Measurements from ENCODE around the gene PBX1. TPM values are rescaled to one million over a fixed set of nuclear protein-coding genes. Genes with fewer than 3 reads are reported as not detected.
"Not testable (repeated sequence)": the region's sequence is repeated elsewhere in the genome, so short reads cannot be mapped to it uniquely, and the experiment has no call there.

PBX1 gene
- polyA plus RNA-seq, 10 donors: 51.2 to 64.5 (median 59.0) TPM

DNA sequence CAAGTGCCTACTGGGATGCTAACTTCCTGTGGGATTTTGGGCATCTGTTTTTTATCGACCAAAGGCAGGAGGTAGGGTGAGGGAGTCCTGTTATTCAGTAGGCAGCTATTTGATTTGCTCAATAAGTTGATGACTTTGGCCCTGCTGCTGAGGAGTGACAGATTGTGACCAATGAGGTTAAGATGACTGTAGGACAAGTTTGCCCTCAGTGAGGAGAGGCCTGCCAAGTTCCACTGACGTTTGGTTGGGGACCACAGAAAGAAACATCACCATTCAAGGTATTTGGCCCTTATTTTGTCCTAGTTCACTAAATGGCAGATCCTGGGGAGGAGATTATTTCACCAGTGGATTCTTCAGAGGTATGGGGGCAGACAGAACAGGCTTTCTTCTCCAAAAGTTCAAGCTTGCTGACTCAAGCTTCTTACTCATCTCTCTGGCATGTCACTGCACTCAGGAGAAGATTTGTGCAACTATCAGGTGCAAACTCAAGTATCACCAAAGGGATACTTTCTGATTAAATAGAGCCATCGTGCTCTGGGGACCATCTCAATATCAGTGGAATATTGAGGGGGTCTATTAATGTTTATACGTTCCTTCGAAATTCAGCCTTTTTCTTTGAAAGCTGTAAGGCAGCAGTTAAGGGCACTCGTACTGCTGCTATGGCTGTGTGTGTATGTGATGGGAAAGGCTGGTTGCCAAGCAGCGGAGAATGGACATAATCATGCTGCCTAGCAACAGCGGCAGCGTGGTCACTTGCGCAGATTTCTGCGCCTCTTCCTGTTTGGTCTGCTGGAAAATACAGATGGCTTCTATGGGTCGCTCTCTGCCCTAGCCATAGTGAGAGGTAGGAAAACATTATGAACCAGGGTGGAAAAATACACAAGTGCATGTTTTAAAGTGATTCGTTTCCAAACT, 78.7 kb downstream of the PBX1 start:
- peak in 2 of 3 donors; percentile 47 to 52 for DNase-seq

- DNase-seq: no peak
Measured at GRCh38 chr1:164638492-164639202, 79.7 kb downstream of the PBX1 start.

GRCh38 chr1:164640686-164641352, 81.8 kb downstream of the PBX1 start:
- peak; percentile 56 to 72 (median 61) for DNase-seq

DNA sequence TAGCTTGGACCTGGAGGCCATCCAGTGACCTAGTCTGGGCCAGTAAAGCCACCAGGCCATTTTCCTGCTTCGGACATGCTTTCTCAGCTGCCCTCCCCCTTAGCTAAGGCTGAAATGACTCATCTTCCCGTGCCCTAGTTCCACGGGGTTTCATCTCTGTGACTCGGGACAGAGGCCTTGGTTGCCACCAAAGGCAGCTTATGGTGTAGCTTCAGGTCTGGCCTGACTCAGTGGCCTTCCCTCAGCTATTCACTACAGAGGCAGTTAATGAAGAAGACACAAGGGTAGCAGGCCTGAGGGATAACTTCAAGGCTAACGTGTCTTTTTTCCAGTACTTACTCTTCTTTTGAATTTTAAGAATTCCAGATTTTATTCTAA, 82.4 kb downstream of the PBX1 start:
- no peak for DNase-seq

DNA sequence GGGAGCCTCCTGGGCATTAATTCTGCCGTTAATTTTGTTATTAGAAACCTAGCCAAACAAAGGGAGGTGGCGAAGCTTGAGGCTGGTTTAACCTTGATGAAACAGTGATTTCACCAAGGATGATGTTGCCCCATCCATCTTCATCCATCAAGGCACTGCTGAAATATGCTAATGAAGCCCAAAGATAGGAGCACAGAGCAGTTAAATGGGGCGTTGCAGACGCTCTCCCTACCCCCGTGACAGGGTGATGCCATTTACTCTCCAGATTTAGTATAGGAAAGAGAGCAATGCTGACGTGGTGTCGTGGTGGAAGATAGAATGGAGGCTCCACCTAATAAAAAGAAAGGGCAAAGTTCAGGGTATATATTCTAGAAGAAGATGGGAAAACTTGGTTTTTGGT, 84.0 kb downstream of the PBX1 start:
- no peak for DNase-seq

GRCh38 chr1:164644268-164644667, 85.3 kb downstream of the PBX1 start:
- DNase-seq: peak in 1 of 3 donors; percentile 41

GRCh38 chr1:164644774-164645644, 86.0 kb downstream of the PBX1 start:
- DNase-seq: peak; percentile 68 to 86 (median 73)

GRCh38 chr1:164645921-164646320, 86.9 kb downstream of the PBX1 start:
- no peak for DNase-seq

DNA sequence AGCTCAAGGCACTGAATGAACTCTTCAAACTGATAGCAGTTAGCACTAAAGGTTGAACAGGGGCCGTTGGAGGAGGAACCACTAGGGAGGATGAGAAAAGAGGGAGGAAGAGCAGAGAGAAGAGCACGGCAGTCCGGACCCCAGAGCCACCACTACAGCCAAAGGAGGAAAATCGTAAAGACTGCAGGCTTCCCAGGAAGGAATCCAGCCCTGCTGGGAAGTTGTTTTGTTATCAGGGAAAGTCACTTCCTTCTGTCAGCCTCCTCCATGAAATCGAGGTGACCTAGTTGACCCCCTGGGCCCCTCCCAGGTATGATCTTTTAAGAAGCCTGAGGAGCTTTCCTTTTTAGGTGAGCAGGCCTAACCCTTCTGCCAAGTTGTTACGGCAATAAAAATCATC, 88.2 kb downstream of the PBX1 start:
- no peak for DNase-seq

DNA sequence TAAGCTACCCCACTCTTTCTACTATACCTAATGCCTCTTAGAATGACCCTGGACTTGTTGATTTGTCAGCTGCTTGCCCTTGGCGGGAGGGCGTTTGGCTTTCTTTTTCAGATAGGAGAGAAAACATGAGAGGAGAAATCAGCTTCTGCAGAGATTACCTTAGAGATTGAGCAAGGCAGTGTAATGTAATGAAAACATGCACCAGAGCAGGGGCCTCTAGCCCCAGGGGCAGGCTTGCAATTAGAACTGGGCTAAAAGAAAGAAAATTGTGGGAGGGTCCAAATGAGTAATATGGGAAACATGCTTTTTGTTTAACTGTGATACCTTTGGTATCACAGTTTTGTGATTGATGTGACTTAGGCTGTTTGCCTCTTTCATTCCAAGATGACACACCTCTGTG, 89.7 kb downstream of the PBX1 start:
- DNase-seq: no peak

- DNase-seq: no peak
Measured at GRCh38 chr1:164649146-164649545, 90.2 kb downstream of the PBX1 start.

GRCh38 chr1:164650531-164650930, 91.5 kb downstream of the PBX1 start:
- DNase-seq: no peak

GRCh38 chr1:164651351-164651951, 92.5 kb downstream of the PBX1 start:
- DNase-seq: no peak

DNA sequence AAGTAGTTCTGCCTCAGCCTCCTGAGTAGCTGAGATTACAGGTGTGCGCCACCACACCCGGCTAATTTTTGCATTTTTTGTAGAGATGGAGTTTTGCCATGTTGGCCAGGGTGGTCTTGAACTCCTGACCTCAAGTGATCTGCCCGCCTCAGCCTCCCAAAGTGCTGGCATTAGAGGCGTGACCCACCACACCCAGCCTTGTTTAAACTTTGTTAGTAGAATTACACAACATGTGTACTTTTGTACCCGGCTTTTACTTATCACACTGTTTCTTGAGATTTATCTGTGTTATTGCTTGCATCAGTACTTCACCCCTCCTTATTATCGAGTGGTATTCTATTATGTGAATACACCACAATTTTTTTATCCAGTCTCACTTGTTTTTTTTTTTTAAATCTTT, 94.0 kb downstream of the PBX1 start:
- DNase-seq: not testable (repeated sequence)

- no peak for DNase-seq
Measured at GRCh38 chr1:164653705-164654104, 94.7 kb downstream of the PBX1 start.

DNA sequence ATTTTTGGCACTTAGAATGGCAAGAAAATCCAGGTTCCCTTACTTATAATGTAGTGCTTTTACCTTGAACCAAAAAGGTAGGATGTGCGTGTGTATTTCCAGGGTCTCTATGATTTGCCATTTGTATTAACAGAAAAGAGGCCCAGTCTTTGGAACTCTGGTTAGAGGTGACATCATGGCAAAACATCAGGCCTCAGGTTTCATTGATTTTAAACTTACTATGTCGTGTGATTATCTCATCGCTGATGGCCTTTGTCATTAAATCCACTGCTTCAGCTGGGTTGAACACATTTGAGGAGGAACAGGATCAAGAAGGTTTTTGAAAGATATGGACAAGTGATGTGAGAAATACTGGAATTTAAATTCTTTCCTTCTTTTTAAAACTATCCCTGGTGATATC, 95.2 kb downstream of the PBX1 start:
- DNase-seq: no peak

DNA sequence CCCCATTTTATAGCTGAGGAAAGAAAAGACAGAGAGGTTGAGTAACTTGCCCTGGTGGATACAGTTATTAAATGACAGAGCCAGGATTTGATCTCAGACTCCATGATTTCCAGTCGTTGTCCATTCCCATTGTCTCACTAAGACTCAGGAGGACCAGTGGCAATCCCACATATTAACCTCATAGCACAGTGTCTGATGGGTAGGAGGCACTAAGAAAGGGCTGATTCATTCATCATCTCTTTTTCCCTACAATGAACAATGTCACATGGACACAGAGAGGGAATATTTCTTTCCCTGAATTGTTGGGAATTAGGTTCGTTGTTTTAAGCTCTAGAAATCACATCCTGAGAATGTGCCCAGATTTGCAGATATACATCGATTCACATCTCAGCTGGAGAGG, 99.9 kb downstream of the PBX1 start:
- DNase-seq: no peak

DNA sequence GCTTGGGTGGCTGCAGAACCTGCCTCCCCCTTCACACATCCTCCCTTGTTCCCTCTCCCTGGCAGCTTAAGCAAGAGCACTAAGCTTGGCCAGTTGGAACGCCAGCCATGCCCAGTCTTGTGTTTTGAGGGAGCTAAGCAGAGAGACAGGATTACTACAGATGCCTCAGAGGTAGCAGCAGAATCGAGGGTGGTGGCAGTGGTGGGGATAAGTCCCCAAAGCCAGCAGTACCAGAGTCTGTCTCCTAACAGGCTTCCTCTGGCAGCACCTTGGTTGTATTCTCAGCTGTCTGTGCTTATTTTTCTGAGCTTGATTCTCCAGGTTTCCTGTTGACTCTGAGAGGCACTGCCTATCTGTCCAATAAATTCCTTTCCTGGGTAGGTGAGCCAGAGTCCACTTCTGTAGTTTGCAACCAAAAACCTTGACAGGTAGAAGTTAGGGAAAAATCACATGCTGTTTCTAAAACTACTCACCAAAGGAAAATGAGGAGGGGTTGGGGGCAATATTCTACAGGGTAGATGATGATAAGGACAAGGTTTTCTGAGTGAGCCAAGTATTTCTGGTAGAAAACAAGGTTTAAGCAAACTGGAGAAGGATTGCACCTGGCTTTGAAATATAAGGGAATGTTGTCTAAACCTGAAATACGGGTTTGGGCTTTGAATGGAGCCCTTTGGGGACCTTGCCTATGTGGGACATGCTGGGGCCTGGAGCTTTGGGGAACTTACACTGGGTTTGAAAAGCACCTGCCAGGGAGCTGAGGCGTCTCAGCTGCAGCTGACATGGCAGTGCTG, 100.8 kb downstream of the PBX1 start:
- no peak for DNase-seq

- no peak for DNase-seq
Measured at GRCh38 chr1:164660412-164660772, 101.4 kb downstream of the PBX1 start.

DNA sequence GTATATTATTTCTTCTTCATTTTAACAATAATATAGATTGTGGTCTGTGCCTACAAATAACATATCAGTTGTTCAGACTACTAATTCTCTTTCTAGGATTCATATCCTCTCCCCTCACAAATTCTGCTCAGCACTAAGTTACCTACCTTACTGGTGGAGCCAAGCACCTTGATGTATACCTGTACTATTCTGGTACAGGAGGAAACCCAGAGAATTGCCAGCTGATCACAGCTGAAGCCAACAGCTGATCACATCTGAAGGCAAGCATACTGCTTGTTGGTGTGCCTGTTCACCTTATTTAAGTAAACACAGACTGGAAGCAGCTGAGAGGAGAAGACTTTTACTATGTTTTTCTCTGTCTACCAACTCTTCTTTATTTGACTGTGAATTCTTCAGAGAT, 101.8 kb downstream of the PBX1 start:
- DNase-seq: no peak

All from muscle of back (tissue), 11 donors.